GM11168 (cell line): Measurements from ENCODE around the gene SYNE3.

Experiments
- in situ Hi-C: fragments of 300-500 bp; cut with MboI; formaldehyde crosslinking; loops from one replicate; pipeline ENCODE4 v1.12.0; 2022; ENCODE audit warnings: low sequenced_read_pairs; ENCODE audit not compliant: unreplicated experiment

SYNE3 gene, protein sequence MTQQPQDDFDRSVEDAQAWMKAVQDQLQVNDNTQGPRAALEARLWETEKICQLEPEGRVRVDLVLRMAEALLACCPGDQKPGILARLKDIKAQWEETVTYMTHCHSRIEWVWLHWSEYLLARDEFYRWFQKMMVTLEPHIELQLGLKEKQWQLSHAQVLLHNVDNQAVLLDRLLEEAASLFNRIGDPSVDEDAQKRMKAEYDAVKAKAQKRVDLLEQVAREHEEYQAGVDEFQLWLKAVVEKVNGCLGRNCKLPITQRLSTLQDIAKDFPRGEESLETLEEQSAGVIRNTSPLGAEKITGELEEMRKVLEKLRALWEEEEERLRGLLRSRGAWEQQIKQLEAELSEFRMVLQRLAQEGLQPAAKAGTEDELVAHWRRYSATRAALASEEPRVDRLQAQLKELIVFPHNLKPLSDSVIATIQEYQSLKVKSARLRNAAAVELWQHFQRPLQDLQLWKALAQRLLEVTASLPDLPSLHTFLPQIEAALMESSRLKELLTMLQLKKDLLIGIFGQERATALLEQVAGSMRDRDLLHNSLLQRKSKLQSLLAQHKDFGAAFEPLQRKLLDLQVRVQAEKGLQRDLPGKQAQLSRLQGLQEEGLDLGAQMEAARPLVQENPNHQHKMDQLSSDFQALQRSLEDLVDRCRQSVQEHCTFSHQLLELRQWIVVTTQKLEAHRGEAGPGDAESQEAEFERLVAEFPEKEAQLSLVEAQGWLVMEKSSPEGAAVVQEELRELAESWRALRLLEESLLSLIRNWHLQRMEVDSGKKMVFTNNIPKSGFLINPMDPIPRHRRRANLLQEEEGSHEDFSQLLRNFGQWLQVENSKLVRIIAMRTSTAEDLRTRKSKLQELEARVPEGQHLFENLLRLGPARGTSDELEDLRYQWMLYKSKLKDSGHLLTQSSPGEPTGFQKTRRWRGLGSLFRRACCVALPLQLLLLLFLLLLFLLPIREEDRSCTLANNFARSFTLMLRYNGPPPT

DNA sequence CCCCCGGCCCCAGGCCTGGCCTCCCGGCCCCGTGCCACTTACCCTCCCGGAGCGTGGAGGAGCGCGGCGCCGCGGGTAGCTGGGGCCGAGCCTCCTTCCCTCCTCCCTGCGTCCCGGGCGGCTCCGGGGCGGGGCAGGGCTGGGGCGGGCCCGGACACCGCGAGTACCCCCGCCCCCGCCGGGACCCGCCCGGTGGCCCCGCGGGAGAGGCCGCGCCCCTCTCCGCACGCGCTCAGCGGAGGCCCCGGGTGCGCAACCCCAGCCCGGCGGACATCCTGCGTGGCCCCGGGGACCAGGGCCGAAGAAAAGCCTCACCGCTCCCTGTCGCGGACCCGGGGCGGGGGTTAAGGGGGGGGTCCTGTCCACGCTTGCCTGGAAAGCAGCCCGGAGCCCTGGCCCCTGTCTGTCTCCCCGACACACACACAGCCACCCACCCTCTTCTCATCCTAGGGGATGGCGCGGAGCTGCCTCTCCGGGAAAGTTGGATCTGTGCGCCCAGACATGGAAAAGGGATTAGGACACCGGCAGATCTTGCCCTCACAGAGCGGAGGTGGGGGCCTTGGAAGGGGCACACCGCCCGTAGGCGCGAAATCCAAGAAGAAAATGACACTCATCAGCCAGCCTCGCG is at the start of gene SYNE3:
SYNE3 (minus strand) TSS at position 97 of the 628 bp plus-strand sequence. CDS start 40,829 bp downstream, outside the sequence.
- in situ Hi-C loops, result no loop called here

DNA sequence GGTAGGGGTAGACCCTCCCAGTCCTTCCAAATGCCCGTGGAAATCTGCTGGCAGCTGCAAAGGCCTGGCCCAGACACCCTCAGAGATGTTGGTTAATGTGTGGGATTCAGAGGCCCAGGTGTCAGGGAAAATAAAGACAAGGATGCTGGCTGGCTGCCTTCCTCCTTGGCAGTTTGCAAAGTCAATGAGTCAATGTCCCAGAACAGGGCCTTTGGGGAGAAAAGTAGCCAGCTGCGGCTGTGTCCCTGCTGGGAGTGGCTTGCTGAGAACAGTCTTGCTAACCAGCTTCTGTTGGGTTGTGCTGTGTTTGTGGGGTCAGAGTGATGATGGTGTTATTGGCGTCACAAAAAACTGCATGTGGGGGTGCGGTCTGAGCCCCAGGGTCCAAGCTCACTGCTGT is 47.6 kb upstream of the SYNE3 start:
- in situ Hi-C loops, result loop anchor here (10.0 kb wide), 2 partner anchors 211 to 431 kb away; no protein-coding TSS in a partner anchor

DNA sequence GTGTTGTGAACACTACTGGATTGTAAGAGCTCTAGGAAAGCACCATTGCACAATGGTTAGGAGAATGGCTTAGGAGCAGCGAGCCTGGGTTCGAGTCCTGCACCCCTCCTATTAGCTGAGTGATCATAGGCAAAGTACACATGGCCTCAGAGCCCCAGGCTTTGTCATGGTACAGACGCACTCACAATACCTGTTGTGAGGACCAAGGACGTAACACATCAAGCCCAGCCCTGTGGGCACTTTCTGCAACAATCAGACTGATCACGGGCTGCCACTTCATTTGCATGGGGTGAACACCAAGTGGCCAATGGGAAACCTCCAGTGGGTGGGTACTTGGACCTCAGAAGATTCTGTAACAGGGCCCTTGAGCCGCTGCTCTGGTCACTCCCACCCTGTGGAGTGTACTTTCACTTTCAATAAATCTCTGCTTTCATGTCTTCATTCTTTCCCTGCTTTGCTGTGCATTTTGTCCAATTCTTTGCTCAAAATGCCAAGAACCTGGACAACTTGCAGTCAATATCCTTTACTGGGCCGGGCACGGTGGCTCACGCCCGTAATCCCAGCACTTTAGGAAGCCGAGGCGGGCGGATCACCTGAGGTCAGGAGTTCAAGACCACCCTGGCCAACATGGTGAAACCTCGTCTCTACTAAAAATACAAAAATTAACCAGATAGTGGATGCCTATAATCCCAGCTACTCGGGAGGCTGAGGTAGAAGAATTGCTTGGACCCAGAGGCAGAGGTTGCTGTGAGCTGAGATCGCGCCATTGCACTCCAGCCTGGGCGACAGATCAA is 46.6 kb upstream of the SYNE3 start:
- in situ Hi-C loops, result loop anchor here (10.0 kb wide), 2 partner anchors 212 to 432 kb away; no protein-coding TSS in a partner anchor

DNA sequence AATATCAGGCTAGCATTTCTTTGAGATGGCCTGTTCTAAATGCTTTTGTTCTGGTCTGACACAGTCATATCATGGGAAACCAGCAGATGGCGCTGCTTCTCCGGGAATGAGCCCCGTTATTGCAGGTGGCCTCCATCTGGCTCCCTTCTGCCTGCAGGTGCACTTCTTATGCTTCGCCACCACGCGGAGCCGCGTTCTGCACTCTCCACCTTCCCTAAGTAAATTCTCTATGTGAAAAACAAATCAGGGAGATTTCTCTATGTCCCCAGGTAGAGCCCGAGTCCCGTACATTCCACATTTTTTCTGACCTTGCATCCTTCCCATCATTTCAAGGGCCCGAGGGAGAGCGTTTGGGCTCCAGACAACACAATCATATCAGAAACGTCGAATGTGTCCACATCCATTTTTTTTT is 44.6 kb upstream of the SYNE3 start:
- in situ Hi-C loops, result loop anchor here (10.0 kb wide), 2 partner anchors 214 to 434 kb away; no protein-coding TSS in a partner anchor

DNA sequence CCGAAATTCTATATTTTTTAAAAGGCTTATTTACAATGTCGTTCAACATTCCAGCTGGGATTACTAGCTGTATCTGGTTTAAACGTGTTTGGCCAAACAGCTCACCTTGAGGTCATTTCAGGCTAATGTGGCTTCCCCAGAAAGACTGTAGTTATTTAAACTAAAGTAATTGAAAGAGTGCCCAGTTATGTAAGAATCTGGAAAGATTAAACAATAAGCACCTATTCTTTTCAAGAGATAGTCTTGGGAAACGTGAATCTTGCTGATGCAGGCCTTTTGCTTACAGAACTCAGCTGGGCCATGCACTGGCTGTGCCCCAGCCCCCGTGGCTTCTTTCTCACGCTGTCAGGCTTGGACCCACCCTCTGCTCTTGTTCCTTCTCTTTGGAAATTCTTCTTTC is 42.8 kb upstream of the SYNE3 start:
- in situ Hi-C loops, result no loop called here

DNA sequence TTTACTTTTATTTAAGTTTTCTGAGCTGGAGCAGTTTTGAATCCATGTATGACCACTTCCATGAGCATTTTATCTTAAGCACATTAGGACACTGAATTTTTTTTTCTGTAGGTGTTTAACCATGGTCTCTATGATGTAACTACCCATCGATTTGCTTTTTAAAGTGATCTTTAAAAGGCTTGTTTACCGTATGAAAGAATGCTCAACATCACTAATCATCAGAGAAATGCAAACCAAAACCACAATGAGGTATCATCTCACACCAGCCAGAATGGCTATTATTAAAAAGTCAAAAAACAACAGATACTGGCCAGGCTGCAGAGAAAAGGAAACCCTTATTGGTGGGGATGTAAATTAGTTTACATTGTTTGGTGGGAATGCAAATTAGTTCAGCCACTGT is 41.4 kb upstream of the SYNE3 start:
- in situ Hi-C loops, result no loop called here

DNA sequence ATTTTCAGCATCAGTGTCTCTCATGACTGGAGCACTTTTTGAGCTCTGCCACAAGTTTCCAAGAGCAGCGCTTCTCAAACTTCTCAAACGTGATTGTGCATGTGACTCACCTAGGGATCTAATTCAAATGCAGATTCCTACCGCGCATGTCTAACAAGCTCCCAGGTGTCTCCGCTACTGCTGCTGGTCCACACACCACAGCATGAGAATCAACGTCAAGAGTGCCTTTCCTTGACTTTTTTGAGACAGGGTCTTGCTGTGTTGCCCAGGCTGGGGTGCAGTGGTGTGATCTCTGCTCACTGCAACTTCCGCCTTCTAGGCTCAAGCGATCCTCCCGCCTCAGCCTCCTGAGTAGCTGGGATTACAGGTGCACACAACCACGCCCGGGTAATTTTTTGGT is 40.8 kb upstream of the SYNE3 start:
- in situ Hi-C loops, result no loop called here

DNA sequence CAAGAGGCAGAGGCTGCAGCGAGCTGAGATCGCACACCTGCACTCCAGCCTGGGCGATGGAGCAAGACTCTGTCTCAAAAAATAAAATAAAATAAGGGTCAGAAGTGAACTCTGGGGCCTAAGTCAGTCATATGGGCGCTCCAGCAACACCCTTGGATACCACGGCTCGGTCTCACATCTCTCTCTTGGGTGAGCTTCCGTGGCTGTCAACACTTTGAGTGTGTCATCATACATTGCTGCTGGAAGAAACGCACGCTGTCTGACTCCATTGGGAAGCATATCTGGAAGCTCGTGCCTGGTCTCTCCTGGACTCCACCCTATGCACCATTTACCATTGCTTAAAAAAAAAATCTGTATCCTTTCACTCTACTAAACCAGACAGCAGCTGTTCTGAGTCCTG is 38.6 kb upstream of the SYNE3 start:
- in situ Hi-C loops, result no loop called here

DNA sequence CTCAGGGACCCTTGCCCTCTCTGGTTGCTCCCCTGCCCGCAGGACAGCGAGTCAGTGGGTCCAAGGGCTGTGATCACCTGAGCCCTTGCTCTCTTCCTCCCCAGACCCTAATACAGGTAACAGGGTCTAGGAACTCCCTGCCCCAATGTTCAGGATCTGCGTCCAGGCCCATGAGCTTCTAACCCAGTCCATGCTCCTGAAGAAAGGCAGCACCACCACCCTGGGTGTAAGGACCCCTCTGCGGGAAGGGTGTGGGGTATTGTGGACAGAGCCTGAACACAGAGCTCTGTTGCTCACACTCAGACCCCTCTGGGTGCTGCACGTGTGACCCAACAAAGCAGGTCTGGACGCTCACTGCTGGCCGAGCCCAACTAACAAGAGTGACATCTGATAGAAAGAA is 36.7 kb upstream of the SYNE3 start:
- in situ Hi-C loops, result no loop called here

DNA sequence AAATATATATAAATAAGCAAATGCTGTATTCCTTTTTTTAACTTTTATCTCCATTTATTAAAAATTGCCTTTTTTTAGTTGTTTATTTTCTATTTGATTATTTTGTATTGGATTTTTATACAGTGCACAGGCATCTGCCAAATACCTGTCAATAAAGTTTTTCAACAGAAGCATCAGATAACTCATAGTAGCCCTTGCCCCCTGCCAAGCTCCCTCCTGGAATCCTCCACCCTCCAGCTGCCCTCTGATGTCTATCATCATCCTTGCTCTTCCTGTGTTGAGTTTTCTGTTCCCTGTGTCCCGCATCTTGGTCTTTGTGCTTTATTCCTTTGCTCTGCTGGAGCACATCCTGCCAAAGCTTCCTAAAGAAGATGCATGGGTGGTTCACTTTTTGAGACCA is 35.0 kb upstream of the SYNE3 start:
- in situ Hi-C loops, result no loop called here

DNA sequence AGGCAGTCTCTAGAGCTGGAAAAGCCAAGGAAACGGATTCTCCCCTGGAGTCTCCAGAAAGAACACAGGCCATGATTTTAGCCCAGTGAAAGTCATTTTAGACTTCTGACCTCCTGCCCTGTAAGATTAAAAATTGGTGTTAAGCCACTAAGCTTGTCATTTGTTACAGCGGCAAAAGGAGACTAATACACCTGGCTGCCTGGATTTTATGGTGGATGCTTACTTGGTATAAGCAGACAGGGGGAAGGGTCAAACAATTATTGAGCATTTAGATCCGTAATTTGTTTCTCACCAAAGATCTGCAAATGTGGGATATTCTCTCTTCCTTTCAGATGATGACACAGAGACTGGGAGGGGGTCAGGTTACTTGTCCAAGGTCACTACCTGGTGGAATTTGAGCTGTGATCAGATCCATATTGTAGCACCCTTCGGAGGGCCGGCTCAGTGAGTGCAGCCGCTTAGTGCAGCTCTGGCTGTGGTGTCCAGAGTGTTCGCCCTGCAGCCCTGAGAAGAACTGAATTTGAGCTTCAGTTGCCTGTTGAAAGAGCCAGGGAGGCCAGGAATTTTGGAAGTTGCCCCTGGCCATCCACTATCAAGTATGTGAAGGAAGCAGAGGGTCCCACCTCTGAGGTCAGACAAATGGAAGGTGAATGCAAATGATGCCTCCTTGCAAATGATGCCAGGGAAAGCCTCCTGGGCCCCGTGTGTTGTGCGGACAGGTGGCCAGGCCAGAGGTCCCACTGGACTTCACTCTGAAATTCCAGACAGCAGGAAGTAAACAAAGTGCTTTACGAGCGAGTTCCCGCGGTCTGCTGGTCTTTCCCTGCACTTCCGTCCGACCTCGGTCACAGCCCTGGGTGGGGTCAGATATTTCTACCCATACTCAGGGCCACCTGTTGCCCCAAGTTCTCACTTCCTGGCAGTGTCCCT is 33.5 kb upstream of the SYNE3 start:
- in situ Hi-C loops, result no loop called here

DNA sequence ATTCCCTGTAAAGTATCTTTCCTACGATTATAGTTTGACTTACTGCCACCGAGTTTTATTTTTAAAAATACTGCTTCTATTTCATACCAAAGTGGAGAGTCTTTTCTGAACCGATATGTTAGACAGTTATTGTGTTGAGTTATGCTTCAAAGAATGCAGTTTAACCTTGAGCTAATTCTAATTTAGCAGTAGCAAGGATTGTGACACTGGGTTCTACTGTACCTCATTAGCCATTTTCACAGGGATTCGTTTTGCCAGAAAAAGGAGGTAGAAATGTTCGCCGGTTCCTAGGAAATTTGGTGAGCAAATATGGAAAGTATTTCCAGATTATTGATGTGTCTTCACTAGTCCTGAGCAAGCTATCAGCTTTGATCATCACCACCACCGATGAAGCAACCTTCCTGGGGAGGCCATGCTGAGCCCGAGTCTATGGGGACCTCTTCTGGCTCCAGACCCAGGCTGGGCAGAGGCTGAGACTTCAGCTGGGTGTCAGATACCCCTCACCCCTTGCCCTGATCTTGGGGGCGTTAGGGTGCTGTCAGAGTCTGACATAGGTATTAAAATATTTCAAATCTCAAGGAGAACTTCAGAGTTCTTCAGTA is 32.0 kb upstream of the SYNE3 start:
- in situ Hi-C loops, result no loop called here

DNA sequence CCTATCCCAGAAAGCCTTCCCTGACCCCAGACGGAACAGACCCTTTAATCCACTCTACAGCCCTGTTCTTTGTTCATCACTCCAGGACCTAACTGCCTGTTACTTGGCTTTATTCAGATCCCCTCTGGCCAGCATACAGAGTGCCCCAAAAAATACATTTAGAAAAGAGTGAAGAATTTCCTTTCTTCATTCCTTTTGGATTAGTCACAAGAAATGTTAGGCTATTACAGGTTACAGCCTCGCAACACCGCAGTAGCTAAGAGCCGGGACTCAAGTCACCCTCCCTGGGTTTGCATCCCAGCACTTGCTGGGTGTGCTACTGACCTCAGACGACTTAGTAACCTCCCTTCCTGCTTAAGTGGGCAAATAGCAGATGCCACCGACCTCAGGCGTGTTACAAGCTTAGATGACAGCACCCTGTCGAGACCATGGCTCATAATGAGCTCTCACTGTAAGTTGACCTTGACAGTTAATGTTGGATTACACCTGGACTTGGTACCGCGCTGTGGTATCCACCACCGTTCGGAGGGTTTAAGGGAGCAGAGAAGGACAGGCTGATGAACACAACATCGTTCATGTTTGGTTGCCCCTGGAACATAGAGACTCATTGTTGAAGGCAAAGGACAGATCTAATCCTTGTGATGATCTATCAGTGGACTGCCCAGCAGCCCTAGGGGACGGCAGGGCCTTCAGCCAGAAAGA is 31.3 kb upstream of the SYNE3 start:
- in situ Hi-C loops, result no loop called here

DNA sequence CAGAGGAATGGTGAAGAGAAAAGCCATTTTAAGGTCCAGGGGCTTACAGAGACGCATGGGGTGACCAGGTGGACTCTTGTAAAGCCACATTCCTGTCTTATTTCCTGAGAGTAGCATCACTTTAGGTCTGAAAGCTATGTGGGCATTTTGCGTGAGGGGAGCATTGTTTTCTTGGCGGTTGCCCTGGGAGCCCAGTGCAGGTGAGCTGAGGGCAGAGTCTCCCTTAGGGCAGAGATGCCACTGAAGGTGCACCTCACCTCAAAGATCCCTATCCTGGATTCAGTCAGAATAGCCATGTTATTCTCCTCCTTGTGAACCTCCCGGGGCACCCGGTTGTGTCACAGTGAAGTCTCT is 30.8 kb upstream of the SYNE3 start:
- in situ Hi-C loops, result no loop called here

DNA sequence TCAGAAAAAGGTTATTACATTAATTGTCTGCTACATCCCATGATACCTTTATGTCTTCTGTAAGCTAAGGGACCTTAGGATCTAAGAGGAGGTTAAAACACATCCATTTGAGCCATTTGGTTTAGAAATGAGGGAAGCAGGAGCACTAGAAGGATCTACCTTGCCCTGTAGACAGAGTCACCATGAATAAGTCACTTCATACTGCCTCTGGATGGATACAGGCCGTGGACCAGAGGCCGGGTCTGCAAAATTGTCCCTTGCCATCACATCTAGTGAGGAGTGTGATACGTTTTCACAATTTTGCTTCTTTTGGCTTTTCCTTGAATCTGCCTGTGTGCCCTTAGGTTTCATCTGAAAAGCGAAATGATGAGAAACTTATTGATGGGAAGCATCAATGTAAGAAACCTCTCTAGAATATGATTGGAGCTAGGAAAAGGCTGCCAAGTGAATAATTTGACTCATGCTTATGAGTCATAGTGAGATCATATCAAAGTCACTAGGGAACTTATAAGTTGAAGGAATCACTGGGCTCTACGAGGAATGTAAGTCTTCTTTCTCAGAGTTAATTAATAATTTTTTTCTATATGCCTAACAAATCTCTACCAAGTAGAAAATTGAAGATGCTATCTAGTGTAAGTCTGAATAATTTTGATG is 29.2 kb upstream of the SYNE3 start:
- in situ Hi-C loops, result no loop called here

DNA sequence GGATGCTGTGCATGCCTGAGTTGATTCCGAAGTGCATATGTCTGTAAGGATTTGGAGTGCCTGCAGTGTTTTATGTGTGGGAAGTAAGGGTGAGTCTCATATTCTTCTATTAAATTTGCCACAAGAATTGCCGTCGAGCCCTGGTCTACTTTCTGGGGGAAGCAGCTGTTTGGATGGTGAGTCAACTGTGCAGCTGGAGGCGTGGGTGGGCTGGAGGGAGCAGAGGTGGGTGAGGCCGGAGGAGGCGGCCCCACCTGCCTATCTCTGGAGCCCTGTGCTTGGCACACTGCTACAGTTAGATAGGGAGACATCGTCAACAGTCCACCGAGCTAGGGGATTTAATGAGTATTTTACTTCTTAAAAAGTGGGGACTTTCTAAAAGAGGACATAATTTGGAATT is 28.1 kb upstream of the SYNE3 start:
- in situ Hi-C loops, result no loop called here

DNA sequence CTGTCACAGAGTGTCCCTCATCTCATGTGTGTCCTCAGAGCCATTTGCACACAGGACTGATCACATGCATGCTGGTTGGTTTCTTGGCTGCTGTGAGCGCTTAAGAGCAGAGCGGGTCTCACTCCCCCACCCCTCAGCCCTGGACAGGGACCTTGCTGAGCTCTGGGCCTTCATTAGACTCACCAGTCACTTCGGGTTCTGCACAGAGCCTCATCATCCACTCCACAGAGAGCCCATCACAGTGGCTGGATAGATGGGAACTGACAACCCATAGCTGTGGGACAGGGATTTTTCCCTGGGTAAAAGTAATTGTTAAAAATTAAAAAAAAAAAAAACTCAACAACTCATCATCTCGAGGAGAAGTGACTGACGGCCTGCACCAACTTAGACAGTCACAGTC is 26.6 kb upstream of the SYNE3 start:
- in situ Hi-C loops, result no loop called here
